HG02884 (cell line): ENCODE results near the gene MRPL55.
A peak's percentile ranks its signal among the peaks of the same experiment; 100 is the strongest.

Experiments used
- ATAC-seq: cut with Tn5 transposase; IDR thresholded peaks from one replicate; pipeline ENCODE4 v1.9.1; 2021; ENCODE audit warnings: mild to moderate bottlenecking, moderate library complexity; ENCODE audit not compliant: unreplicated experiment

MRPL55 gene

DNA sequence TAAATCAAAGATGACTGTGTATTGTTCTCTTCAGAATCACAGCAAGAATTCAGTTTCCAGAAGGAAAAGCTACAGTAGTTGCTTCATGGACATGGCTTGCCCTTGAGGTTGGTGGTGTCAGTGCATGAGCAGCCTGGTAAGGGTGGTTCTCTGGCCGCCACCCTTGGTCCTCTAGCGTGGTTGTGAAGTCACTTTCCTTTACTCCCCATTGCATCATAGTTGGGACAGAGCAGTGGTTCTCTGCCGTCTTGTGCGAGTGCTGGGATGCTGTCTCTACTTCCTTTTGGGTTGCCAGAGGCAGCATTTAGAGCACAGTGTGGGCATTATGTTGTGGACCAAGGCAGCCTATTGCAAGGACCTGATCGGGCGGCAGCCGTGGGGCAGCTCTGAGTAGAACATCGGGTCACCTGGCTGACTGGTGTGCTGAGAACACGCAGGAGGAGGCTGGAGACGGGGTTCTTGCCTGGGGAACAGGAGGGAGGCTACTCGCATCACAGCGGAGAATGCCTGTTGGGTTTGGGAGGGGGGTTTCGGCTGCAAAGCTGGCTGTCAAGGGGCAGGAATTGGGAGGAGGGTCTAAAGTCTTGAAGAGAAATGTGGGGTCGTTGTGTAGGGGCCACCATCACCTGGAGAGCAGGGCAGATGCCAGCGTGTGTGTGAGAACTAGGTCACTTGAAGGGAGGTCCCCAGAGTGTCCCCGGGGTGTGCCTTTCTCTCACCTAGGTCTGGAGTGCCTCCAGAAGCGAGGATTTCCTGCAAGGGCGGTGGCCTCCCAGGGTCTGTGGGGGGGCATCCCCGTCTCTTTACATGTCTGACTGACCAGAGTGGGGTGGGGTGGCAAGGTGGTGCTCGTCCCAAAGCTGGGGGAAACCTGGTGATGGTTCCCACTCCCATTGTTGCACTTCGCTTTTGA, 20.3 kb downstream of the MRPL55 start:
- no peak for ATAC-seq

- ATAC-seq = no peak
Observed at GRCh38 chr1:228087771-228088251, 21.3 kb downstream of the MRPL55 start.

DNA sequence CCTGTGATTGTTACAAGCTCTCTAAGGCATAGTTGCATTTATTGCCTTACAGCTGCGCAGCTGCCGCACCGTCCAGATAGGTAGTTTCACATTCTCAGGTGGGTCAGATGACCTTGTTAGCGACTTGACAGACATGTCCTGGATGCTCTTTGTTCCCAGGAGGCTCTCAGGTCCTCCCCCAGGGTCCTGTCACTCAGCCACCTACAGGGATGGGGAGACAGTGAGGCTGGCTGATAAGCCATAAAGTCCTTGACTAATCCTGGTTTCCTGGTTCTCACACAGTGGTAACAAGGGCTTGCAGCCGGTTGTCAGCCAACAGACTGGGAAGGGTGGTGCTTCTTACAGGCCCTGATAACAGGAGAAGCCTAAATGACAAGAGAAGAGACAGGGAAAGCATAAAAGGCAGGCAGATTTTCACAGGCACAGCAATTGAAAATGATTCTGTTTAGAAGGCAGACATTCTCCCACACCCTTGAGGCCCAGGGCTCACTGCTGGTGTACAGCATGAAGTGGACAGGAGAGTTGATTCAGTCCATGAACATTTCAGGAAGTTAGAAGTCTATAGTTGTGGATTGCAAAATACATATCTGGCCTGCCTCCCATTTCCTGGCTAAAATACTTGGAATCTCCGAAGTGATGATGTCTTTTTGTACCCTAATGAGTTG, 23.7 kb downstream of the MRPL55 start:
- no peak for ATAC-seq

- no peak for ATAC-seq
Observed at GRCh38 chr1:228084797-228085196, 24.3 kb downstream of the MRPL55 start.

- no peak for ATAC-seq
Observed at GRCh38 chr1:228084325-228084724, 24.8 kb downstream of the MRPL55 start.

GRCh38 chr1:228083871-228084278, 25.2 kb downstream of the MRPL55 start:
- ATAC-seq = no peak

- ATAC-seq = peak; percentile 7
Observed at GRCh38 chr1:228082918-228083870, 25.9 kb downstream of the MRPL55 start.

GRCh38 chr1:228082214-228082917, 26.7 kb downstream of the MRPL55 start, which contains the start of gene ARF1:
Gene ARF1, plus strand, starts transcription at chr1:228082708. Its CDS starts 14,407 bp downstream, at chr1:228097115.
- ATAC-seq = peak; percentile 73

DNA sequence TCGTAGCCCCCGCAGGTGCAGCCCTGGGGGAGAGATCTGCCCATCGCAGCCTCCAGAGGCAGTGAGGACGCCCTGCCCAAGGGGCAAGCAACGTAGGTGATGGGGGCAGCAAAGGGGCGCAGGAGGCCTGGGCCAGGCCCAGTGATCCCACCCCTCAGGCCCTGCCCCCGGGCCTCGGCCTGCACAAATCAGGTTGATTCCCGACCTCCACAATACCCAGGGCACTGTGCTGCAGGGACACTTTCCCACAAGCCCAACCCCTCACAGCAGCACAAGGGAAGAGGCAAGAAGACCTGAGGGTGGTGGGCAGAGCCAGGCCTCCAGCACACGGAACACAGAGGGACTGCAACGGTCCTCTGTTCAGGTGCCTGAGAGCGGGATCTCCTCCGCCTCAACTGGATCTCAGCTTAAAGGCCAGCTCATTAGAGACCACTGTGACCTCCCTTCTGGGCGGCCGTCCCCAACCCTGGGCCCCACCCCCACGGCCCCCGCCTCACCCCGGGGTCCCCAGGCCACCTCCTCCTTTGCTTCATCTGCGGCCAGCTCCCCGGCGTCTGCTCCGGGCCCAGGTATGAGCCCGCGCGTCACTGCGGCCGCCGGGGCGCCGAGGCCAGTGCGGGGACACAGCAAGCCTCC, 27.4 kb downstream of the MRPL55 start:
- peak; percentile 1 for ATAC-seq

DNA sequence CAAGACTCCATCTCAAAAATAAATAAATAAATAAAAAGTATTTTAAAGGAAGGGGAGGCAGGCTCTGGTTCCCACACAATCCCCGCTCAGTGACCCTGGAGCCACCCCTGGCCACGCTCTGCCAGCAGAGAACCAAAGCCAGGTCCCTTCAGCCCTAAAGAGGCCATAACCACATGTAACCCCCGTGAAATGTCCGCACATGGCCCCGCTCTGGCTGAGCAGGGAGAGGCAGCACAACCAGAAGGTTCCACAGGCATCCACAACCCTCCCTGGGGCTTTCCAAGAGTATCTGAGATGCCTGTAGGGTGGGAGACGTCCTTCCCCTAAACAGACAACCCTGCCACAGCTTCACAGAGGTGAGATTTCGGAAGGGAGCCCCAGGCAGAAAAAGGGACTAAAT, 28.0 kb downstream of the MRPL55 start:
- ATAC-seq = no peak

DNA sequence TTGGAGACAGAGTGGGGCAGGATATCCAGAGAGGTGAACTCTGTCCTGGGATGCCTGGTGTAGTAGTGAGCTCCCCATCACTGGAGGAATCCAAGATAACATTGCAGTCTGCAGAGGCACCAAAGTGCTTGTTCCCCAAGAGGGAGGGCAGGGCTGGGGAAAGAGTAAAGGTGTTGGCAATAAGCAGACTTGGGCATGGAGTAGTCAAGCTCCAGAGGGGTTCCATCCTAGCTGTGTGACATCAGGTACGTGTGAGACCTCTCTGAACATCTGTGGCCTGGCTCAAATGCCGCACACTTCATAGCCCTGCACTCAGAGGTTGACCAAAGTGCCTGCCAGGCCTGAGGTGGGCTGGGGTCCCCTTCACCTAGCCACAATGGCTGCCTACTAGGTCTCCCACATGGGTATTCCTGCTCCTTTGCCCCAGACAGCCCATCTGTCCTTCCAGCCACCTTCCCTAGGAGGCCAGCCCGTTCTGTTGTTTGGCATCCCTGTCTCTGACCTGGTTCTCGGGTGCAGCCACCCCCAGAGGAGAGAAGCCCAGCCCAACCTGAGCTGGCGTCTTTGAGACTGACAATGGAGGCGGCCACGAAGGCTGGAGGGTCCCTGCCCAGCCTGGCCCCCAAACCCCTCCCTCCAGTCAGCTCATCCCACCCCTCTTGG, 29.4 kb downstream of the MRPL55 start:
- ATAC-seq = no peak

DNA sequence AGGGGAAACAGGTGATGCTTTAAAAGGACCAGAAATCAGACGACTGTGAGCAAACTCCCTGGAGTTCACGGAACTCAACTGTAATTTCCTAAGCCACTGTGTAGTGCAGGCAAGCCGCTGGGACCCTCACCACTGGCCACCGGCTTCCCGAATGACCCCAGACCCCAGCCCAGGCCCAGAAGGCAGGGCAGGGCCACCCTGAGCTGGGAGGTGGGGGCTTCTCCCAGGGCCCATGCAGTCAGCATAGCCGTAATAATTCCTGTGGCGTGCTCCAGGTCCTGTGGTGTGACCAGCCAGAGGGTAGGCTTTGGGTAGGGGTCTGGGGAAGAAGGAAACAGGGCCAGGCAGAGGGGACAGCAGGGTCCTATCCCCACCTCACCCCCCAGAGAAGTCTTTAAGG, 30.1 kb downstream of the MRPL55 start:
- ATAC-seq = no peak

GRCh38 chr1:228077565-228078330, 31.4 kb downstream of the MRPL55 start:
- no peak for ATAC-seq

GRCh38 chr1:228076796-228077430, 32.2 kb downstream of the MRPL55 start:
- ATAC-seq = no peak

GRCh38 chr1:228075801-228076271, 33.3 kb downstream of the MRPL55 start:
- no peak for ATAC-seq

- ATAC-seq = no peak
Observed at GRCh38 chr1:228074954-228075730, 34.0 kb downstream of the MRPL55 start.
